ENCODE data around the gene PIMREG. TPM values are rescaled to one million over a fixed set of nuclear protein-coding genes. Genes with fewer than 3 reads are reported as not detected.

PIMREG gene
- total RNA-seq, 1 experiment from 2014 or later, result 41.2 TPM

- CTCF ChIA-PET, result no interaction called here
- TF ChIP-seq SIN3A (IDR thresholded peaks at IDR 0.05; ENCODE audit: borderline replicate concordance, insufficient read depth, low read depth, low read length) (no peak), CTCF (IDR thresholded peaks at IDR 0.05) (peak; percentile 71)
- Histone ChIP-seq H3K36me3 (ENCODE audit: control insufficient read depth, insufficient read depth, low read length) (no peaks in the 10 kb centered on the region), H3K4me1 (ENCODE audit: control insufficient read depth, insufficient read depth, low read length) (no peaks in the 10 kb centered on the region), H3K4me3 (ENCODE audit: low read depth in 2 of 2, low read length in 2 of 2) (no peak overlapping the region), H3K9me3 (ENCODE audit: control insufficient read depth, insufficient read depth, low read depth, low read length) (no peaks in the 10 kb centered on the region), H3K27ac (ENCODE audit: low read length) (no peak overlapping the region), H3K27me3 (ENCODE audit: control insufficient read depth, insufficient read depth, low read length) (no peaks in the 10 kb centered on the region)
- POLR2A ChIA-PET, result no interaction called here
- in situ Hi-C loops (cut with HindIII; ENCODE audit: low pct_unique_long_range_greater_than_20kb, low sequenced_read_pairs) (no loop called here), intact Hi-C loops (cut with micrococcal nuclease; ENCODE audit: unreplicated experiment) (no loop called here)
- no TSS peak for BruUV-seq (replicated peaks)
- ATAC-seq, result peak; percentile 67; the same call in 1 of the 2 replicates
- DNase-seq (ENCODE audit: low read depth, low spot score), result no peak
These were observed 24.0 kb upstream of the PIMREG start for GRCh38 chr17:6420173-6420641.

- ChIA-PET POLR2A (no interaction called here), CTCF (interaction anchor here (0.7 kb wide), 1 partner anchor 642 kb away, joined by 3 read pairs; no protein-coding TSS in a partner anchor)
- Histone ChIP-seq H3K9me3 (ENCODE audit: control insufficient read depth, insufficient read depth, low read depth, low read length) (no peaks in the 10 kb centered on the region), H3K4me3 (ENCODE audit: low read depth in 2 of 2, low read length in 2 of 2) (no peak overlapping the region), H3K4me1 (ENCODE audit: control insufficient read depth, insufficient read depth, low read length) (no peaks in the 10 kb centered on the region), H3K27me3 (ENCODE audit: control insufficient read depth, insufficient read depth, low read length) (no peaks in the 10 kb centered on the region), H3K27ac (ENCODE audit: low read length) (no peak overlapping the region), H3K36me3 (ENCODE audit: control insufficient read depth, insufficient read depth, low read length) (no peaks in the 10 kb centered on the region)
- BruUV-seq (replicated peaks), result no TSS peak
- TF ChIP-seq SIN3A (IDR thresholded peaks at IDR 0.05; ENCODE audit: borderline replicate concordance, insufficient read depth, low read depth, low read length), result no peak
- TF ChIP-seq CTCF (IDR thresholded peaks at IDR 0.05), result peak; percentile 88
- no peak for TF ChIP-seq TCF7L2 (IDR thresholded peaks at IDR 0.05; ENCODE audit: low read depth, low read length)
- TF ChIP-seq POLR2AphosphoS5 (IDR thresholded peaks at IDR 0.05; ENCODE audit: low read depth, low read length), result no peak
- no peak for TF ChIP-seq REST (IDR thresholded peaks at IDR 0.05; ENCODE audit: insufficient read depth in 1 of 2, low read depth in 2 of 2, low read length in 1 of 2)
- intact Hi-C loops (cut with micrococcal nuclease; ENCODE audit: unreplicated experiment) (loop anchor here (2.0 kb wide), 1 partner anchor 835 kb away; no protein-coding TSS in a partner anchor), in situ Hi-C loops (cut with HindIII; ENCODE audit: low pct_unique_long_range_greater_than_20kb, low sequenced_read_pairs) (no loop called here)
- DNase-seq (ENCODE audit: low read depth, low spot score), result peak; percentile 55
- ATAC-seq, result peak; percentile 94
These were observed 22.3 kb upstream of the PIMREG start for GRCh38 chr17:6421700-6422604.
